Measurements from ENCODE around the gene C6orf52.
"Not testable (repeated sequence)": the region's sequence is repeated elsewhere in the genome, so short reads cannot be mapped to it uniquely, and the experiment has no call there.

Gene C6orf52

GRCh38 chr6:10695086-10695657, 756 bp upstream of the C6orf52 start:
- no peak for DNase-seq

GRCh38 chr6:10692965-10693538, 1.4 kb downstream of the C6orf52 start:
- DNase-seq = no peak

DNA sequence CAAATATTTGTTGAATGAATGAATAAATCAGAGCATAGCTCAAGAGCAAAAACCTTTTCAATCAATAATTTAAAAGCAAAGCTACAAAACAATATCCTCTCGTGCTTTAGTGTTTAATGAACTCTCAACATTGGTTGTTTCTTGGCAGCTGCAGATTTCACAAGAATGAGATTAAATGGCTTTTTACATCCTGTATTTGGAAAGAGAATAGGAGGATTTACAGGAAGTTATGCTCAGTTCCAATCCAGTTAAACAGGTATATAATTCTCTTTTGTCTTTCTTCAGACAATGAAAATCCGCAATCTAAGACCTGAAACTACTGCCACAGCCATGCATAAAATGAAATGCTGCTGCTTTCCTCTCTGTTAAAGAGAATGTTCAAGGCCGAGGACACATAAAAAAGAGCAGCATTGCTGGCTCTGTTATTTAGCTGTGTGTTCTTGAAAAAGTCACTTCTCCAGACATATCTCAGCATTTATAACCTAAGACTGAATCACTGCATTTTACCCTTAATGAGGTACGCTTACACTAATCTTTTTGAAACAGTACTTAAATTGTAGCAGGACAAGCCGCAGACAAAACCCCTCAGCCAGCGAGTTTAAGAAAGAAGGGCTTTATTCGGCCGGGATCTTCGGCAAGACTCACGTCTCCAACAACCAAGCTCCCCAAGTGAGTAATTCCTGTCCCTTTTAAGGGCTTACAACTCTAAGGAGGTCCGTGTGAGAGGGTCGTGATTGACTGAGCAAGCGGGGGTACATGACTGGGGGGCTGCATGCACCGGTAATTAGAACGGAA, 3.6 kb downstream of the C6orf52 start:
- no peak for DNase-seq

- no peak for DNase-seq
Observed at GRCh38 chr6:10687582-10687981, 6.8 kb downstream of the C6orf52 start.

- DNase-seq = no peak
Observed at GRCh38 chr6:10686901-10687300, 7.5 kb downstream of the C6orf52 start.

GRCh38 chr6:10685092-10685915, 9.1 kb downstream of the C6orf52 start:
- no peak for DNase-seq

DNA sequence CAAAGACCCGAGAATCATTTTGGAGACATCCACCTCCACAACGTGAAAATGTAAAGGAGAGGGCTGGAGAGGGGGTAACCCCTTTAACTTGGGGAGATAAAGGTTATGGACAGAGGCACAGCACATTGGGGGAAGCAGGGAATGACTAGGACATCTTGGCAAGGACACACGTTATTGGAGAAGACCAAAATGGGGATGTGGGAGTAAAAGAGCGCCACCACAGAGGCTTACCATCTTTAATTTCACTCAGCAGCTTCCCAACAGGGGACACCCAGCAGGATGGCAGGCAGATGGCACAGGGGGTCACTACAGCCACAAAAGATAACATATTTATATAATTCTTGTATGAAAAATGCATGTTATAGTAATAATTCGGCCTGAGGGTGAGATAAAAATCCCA, 9.8 kb downstream of the C6orf52 start:
- no peak for DNase-seq

DNA sequence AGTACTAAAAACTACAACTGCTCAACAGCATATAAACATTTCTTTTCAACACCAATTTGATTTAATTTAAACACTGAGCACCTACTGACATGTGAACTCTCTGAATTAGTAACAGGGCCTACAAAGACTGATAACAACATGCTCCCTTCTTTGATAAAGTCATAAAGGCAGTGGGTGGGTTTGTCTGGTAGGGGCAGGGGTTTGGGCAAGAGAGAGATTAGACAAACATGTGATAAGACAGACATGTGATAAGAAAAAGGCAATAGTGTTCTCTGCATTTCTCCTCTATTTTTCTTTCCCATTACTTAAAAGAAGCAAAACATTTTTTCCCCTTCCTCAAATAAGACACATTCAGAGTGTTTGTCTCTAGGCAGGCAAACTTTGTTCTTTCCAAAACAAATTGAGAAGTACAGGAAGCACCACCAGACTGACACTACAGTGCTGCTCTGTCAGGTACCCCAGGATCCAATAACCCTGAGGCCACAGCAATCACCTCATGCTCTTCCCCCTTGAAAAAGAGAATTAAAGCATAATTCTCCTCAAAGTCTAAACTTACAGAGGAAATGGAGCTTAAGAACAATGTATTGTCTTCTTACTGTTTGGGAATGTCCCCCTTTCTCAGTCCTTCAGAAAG, 11.9 kb downstream of the C6orf52 start:
- no peak for DNase-seq

DNA sequence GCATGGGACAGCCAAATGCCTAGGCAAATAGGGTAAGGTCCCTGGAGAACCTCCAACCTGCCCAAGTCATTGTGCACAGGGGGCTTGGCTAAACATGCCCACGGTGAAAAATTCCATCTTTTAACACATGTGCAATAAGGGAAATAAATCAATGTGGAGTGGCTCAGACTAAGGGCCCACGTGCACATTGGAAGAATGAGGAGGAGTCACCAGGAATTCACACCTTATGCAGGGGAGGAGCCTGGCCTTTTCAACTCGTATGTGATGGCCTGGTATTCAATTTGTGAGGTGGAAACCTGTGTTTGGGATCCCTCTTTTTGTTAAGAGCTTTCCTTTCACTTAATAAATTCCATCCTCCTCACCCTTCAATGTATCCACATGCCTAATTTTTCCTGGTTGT, 12.6 kb downstream of the C6orf52 start:
- DNase-seq = no peak

GRCh38 chr6:10678456-10678855, 16.0 kb downstream of the C6orf52 start:
- DNase-seq = no peak

GRCh38 chr6:10676403-10676802, 18.0 kb downstream of the C6orf52 start:
- no peak for DNase-seq

DNA sequence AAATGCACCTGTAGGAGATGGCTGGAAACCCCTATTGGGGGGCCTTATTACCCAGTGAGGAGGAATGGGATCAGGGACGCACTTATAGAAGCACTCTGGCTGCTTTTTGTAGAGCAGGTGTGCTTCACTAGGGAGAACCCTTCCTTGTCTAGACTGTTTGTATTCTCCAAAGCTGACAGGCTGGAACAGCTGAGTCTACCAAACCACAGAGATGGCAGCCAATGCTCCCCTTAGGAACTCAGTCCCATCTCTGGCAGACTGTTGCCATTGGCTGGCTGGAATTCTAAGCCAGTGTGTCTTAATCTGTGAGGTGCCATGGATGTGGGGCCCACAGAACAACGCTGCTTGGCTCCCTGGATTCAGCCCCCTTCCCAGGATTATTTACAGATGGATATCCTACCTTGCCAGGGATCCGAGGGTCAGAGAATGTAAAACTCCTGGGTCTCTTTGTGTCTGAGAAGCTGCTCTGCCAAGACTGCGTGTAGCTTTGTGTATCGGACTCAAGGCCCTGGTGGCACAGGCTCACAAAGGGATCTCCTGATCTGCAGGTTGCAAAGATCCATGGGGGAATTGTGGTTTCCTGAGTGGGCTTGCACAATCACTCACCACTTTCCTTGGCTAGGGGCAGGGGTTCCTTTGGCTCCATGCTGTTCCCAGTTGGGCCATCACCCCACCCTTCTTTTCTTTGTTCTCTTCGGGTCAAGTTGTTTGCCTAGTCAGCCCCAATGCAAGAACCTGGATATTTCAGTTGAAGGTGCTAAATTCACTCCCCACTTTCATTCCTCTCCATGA, 26.1 kb downstream of the C6orf52 start:
- DNase-seq = no peak

- not testable (repeated sequence) for DNase-seq
Observed at GRCh38 chr6:10665595-10665994, 28.8 kb downstream of the C6orf52 start.

DNA sequence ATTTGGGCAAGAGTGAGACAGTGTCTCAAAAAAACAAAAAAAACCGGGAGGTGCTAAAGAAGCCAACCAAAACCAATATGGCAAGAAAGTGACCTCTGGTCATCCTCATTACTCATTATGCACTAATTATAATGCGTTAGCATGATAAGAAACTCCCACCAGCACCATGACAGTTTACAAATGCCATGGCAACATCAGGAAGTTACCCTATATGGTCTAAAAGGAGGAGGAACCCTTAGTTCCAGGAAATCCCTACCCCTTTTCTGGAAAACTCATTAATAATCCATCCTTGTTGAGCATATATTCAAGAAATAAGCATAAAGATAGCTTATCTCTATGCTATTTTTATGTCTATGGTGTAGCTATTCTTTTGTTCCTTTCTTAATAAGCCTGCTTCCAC, 31.7 kb downstream of the C6orf52 start:
- no peak for DNase-seq

GRCh38 chr6:10662207-10662606, 32.2 kb downstream of the C6orf52 start:
- no peak for DNase-seq

DNA sequence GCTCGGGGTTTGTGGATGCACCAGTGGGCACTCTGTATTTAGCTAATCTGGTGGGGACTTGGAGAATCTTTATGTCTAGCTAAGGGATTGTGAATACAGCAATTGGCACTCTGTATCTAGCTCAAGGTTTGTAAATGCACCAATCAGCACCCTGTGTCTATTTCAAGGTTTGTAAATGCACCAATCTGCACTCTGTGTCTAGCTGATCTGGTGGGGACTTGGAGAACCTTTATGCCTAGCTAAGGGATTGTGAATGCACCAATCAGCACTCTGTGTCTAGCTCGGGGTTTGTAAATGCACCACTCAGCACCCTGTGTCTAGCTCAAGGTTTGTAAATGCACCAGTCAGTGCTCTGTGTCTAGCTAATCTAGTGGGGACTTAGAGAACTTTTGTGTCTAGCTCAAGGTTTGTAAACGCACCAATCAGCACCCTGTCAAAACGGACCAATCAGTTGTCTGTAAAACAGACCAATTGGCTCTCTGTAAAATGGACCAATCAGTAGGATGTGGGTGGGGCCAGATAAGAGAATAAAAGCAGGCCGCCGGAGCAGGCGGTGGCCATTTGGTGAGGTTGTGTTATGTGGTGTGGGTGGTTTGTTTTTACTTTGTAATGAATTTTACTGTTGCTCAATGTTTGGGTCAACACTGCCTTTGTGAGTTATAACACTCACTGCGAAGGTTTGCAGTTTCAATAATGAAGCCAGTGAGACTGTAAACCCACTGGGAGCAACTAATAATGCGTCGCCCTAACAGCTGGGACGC, 33.8 kb downstream of the C6orf52 start:
- DNase-seq = not testable (repeated sequence)

- no peak for DNase-seq
Observed at GRCh38 chr6:10659699-10660348, 34.6 kb downstream of the C6orf52 start.

GRCh38 chr6:10658910-10659698, 35.3 kb downstream of the C6orf52 start:
- no peak for DNase-seq

DNA sequence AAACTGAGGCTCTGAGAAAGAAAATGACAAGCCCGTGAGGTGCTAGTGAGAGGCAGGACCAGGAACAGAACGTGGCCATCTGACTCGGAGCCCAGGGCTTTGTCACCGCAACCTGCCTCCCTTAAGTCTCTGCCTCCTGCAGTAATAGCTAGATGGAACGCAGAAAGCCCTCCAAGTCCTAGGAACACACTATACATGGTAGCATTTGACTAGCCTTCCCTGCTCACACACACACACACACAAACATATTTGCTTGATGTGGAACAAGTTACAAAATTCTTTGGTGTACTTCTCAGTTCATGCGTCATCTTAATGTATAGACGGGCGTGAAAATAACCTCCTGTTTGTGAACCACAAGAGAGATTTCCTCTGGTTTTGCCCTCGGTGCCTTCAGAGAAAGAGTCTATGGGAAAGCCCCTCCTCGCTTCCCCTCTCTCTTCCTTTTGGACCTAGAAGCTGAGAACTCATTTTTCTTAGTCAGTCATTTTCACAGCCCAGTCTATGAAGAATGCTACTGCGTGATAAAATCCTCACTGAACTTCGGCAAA, 38.8 kb downstream of the C6orf52 start:
- DNase-seq = peak; percentile 38

DNA sequence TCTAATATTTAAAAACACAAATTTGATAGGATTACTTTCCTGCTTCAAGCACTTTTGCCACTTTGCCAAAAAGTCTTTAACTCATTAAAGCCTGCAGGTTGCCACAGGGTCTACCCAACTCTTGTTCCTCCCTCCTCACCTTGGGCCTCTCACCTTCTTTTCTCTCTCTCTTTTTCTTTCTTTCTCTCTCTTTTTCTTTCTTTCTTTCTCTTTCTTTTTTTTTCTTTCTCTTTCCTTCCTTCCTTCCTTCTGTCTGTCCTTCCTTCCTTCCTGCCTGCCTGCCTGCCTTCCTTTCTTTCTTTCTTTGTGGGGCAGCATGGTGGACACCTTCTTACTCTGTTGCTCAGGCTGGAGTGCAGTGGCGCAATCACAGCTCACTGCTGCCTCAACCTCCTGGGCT, 50.2 kb downstream of the C6orf52 start:
- DNase-seq = no peak

All from NK-92 treated with Interleukin-12 subunit alpha and Interleukin-12 subunit beta, amount 100 ng/mL, for 24 hours (cell line).